HG02981 (cell line): Measurements from ENCODE around the gene OTUD7B.
A peak's percentile ranks its signal among the peaks of the same experiment; 100 is the strongest.
"Not testable (repeated sequence)": the region's sequence is repeated elsewhere in the genome, so short reads cannot be mapped to it uniquely, and the experiment has no call there.

Experiments used
- ATAC-seq: cut with Tn5 transposase; IDR thresholded peaks from one replicate; pipeline ENCODE4 v1.9.1; 2021; ENCODE audit warnings: mild to moderate bottlenecking, moderate library complexity; ENCODE audit not compliant: unreplicated experiment

The OTUD7B gene

DNA sequence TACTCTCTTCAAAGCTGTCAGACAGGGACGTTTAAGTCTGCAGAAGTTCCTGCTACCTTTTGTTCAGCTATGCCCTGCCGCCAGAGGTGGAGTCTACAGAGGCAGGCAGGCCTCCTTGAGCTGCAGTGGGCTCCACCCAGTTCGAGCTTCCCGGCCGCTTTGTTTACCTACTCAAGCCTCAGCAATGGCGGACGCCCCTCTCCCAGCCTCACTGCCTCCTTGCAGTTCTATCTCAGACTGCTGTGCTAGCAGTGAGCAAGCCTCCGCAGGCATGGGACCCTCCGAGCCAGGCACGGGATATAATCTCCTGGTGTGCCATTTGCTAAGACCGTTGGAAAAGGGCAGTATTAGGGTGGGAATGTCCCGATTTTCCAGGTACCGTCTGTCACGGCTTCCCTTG lies 53.0 kb downstream of the OTUD7B start:
- ATAC-seq, result not testable (repeated sequence)

DNA sequence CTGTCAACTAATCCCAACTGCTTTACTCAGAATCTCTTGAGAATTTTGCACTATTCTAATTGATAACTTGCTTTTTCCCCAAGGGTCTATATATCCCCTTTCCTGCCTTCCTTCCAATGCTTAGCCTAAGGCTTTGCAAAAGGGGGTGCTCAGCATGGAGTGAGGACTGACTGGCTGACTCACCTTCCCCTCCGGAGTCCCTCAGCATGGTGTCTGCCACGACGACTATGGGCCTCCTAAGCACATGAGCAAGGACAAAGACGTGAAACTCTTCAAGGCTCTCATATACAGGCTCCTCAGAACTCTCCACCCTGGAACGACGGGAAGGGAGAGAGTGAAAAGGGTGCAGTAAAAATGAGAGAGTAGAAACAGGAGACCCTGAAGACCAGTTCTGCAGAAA lies 60.6 kb downstream of the OTUD7B start:
- ATAC-seq, result no peak

- ATAC-seq, result no peak
Measured at GRCh38 chr1:149945206-149945605, 65.3 kb downstream of the OTUD7B start.

GRCh38 chr1:149942885-149943284 lies 67.6 kb downstream of the OTUD7B start:
- no peak for ATAC-seq

DNA sequence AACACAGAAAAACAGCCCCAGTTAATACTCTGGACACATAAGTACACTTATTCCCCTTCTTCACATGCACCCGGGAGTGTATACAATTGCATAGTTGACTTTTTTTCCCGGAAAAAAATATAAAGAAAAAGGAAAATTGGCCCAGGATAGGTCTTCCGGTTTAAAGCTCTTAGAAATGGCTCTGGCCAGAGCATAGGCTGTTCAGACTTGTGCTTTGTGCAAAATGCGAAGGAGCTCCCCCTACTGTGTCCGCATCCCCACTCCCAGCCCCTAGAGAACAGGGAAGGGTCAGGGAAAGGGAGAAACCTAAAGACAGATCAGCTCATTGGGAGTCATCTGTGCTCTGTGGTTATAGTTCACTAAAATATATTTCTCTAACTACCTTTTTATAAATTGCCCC lies 68.3 kb downstream of the OTUD7B start:
- no peak for ATAC-seq

DNA sequence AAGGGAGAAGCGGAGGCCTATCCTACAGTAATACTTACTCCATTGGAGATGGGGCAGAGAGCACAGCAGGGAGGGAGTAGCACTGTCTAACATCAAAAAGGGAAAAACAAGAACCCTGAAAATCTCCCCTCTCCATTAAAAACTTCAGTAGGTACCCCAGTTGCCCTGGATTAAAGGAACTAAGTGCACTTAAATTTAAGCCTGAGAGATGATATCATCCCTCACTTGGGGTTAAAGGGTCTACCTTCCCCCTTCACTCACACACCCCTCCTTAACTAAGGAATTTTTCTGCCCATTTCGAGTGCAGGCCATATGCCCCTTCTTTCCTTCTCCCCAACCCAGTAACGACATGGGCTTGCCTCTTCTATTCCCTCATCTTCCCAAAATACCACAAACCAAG lies 70.1 kb downstream of the OTUD7B start:
- no peak for ATAC-seq

- ATAC-seq, result not testable (repeated sequence)
Measured at GRCh38 chr1:149938668-149939003, 71.9 kb downstream of the OTUD7B start.

- ATAC-seq, result no peak
Measured at GRCh38 chr1:149937759-149938158, 72.8 kb downstream of the OTUD7B start.

- no peak for ATAC-seq
Measured at GRCh38 chr1:149936992-149937705, 73.4 kb downstream of the OTUD7B start.

DNA sequence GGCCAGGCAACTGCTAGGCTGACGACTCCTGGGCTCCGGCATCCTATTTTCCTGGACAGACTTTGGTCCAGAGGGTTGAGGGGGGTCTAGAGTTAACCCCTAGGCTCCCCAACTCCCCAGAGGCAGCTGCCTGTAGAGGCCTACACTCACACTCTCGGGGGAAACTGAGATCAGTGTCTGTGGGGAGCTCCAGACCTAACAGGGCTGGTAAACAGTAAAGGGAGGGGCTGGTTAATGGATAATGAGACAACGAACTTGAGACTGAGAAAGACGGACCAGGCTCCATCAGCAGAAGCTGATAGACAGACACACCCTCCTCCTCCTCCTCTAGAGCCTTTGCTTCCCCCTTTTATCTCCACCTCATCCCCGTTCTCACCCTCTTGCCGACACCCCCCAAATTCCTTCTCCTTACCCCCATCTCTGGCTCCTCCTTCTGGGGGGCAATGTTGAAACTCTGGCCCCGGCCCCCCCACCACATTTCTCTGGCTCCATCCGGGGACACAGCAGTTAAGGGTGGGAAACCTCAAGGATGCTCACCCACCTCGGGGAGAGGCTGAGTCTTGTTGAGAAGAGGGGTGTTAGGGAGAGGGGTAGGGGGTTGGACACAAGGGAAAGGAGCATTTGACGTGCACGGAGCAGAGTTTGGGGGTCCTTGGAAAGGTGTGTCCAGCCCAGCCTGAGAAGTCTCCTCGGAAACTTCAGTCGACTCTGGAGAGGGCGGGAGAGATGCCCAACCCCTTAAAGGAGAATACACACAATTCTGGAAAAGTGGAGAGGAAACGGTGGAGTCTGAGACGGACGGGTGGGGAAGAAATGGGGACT lies 74.1 kb downstream of the OTUD7B start, which contains the start of gene MTMR11:
Gene MTMR11 (minus strand): TSS at position 710 of the 822 bp plus-strand sequence. CDS start 232 bp downstream, at position 478.
- no peak for ATAC-seq

- ATAC-seq, result no peak
Measured at GRCh38 chr1:149934356-149934755, 76.2 kb downstream of the OTUD7B start.

- ATAC-seq, result no peak
Measured at GRCh38 chr1:149933208-149933607, 77.3 kb downstream of the OTUD7B start.

DNA sequence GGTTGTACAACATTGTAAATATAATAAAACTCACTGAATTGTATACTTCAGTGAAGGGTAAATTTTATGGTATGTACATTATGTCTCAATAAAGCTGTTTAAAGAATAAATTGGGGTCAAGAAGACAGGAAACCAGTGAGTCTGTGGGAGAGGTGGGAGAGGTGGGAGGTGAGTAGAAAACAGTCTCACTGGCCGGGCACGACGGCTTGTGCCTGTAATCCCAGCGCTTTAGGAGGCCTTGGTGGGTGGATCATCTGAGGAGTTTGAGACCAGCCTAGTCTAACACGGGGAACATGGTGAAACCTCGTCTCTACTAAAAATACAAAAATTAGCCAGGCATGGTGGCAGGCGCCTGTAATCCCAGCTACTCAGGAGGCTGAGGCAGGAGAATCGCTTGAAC lies 78.1 kb downstream of the OTUD7B start:
- ATAC-seq, result no peak

- ATAC-seq, result no peak
Measured at GRCh38 chr1:149931212-149931790, 79.2 kb downstream of the OTUD7B start.

- ATAC-seq, result no peak
Measured at GRCh38 chr1:149929856-149930255, 80.7 kb downstream of the OTUD7B start.

GRCh38 chr1:149928401-149928724 lies 82.2 kb downstream of the OTUD7B start:
- ATAC-seq, result no peak

GRCh38 chr1:149927563-149928400 lies 82.7 kb downstream of the OTUD7B start, which contains the start of gene SF3B4:
Gene SF3B4, minus strand, starts transcription at chr1:149927803. Its CDS starts 44 bp downstream, at chr1:149927759.
- peak; percentile 93 for ATAC-seq

DNA sequence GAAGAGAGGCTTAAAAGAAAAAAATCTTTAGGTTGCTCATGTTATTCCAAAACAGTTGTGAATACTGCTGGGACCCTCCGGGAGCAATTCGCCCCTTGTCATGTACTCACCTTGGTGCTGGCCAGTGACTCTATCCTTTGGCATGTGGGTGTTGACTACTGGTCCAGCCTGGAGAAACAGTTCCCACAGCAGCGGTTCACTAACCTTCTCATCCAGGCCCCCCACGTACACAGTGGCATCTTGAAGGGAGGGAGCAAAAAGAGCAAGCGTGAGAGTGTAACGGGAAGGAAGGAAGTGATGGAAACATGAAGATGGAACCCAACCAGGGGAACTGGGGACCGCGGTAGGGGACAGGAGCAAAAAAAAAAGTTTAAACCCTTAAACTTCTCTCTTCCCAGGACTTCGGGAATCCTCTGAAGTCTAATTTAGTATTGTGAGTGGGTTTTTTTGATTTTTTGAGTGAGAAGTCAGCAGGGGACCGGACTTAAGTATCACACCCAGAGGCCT lies 83.4 kb downstream of the OTUD7B start:
- no peak for ATAC-seq

DNA sequence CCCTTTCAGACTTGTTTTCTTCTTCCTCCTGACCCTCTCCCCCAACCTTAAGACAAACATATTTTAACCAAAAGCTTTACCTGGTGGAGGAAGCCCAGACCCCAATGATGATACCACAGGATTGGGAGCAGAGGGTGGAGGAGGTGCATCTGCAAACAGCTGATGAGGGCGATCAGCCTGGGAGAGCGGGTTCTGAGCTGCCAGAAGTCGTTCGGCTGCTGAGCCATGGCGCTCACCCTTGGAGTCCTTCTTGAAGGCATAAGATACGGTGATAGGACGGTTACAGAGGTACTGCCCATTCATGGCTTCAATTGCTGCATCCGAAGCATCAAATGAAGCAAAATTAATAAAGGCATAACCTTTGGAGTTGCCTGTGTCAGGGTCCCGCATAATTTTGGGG lies 84.2 kb downstream of the OTUD7B start:
- no peak for ATAC-seq

- no peak for ATAC-seq
Measured at GRCh38 chr1:149925751-149926150, 84.8 kb downstream of the OTUD7B start.

GRCh38 chr1:149925345-149925744 lies 85.2 kb downstream of the OTUD7B start:
- ATAC-seq, result no peak
